T-cell (primary cell): Measurements from ENCODE around the gene PLXND1. TPM values are rescaled to one million over a fixed set of nuclear protein-coding genes. Genes with fewer than 3 reads are reported as not detected.
A peak's percentile ranks its signal among the peaks of the same experiment; 100 is the strongest.

Source experiments
- ATAC-seq, 4 experiments: fragments of 200-7000 bp in 3 of 4; fragments of 150-1000 bp in 1 of 4; cut with Tn5 transposase; replicated peaks in 1 of 4; 1 replicate in 3 of 4; 2 replicates in 1 of 4; pipeline ENCODE4 v1.10.0; 2021; ENCODE audit warnings: moderate library complexity in 3 of 4, mild to moderate bottlenecking in 2 of 4, moderate number of reproducible peaks in 1 of 4
- CTCF ChIA-PET, 2 donors: fragments of 300-600 bp; sonication (Branson Sonifier 250); formaldehyde crosslinking; loops; one replicate each; lab custom pipeline; 2022; ENCODE audit warnings: antibody characterized with exemption in 2 of 2; lab: Charles Lee
- POLR2A ChIA-PET, 2 donors: fragments of 300-600 bp; sonication (Branson Sonifier 250); formaldehyde crosslinking; loops; one replicate each; lab custom pipeline; 2022; ENCODE audit warnings: antibody characterized with exemption in 2 of 2; lab: Charles Lee
- DNase-seq, 35 experiments: peaks; one replicate each; pipeline versions ENCODE4 v3.0.0 to v3.0.0-alpha.2; 2013 to 2023
- H3K27ac ChIP-seq: one replicate; pipeline ENCODE4 v1.5.1; 2013; ENCODE audit warnings: low read length
- H3K27me3 ChIP-seq, 2 experiments: replicated peaks in 1 of 2; 1 replicate in 1 of 2; 2 replicates in 1 of 2; pipeline versions ENCODE4 v1.6.1 to v1.7.0; 2013; ENCODE audit warnings: low read length in 1 of 2, mixed read lengths in 1 of 2; ENCODE audit not compliant: control insufficient read depth in 2 of 2, insufficient read depth in 2 of 2; ENCODE audit errors: extremely low read depth in 1 of 2
- H3K36me3 ChIP-seq, 2 donors: 1 replicate in 1 of 2; 2 replicates in 1 of 2; pipeline versions ENCODE4 v1.6.1 to v1.7.0; 2013; ENCODE audit warnings: low read length in 1 of 2; ENCODE audit not compliant: control insufficient read depth in 2 of 2, insufficient read depth in 1 of 2; ENCODE audit errors: extremely low read depth in 1 of 2
- H3K4me1 ChIP-seq, 2 experiments: 1 replicate in 1 of 2; 2 replicates in 1 of 2; pipeline versions ENCODE4 v1.6.1 to v1.7.0; 2013; ENCODE audit warnings: low read length in 2 of 2, mixed read lengths in 1 of 2; ENCODE audit not compliant: insufficient read depth in 2 of 2, control insufficient read depth in 1 of 2; ENCODE audit errors: extremely low read depth in 1 of 2
- H3K4me3 ChIP-seq, 2 donors: 1 replicate in 1 of 2; 2 replicates in 1 of 2; pipeline versions ENCODE4 v1.5.1 to v1.7.0; 2013; ENCODE audit warnings: mild to moderate bottlenecking in 2 of 2, low read length in 1 of 2, moderate library complexity in 1 of 2; ENCODE audit not compliant: control insufficient read depth in 1 of 2; ENCODE audit errors: extremely low read depth in 1 of 2
- H3K9me3 ChIP-seq: 2 replicates; pipeline ENCODE4 v1.7.0; 2013
- H3K27ac Mint-ChIP-seq, 2 donors: one replicate each; pipeline ENCODE4 v1.8.0; 2020 to 2021; ENCODE audit warnings: mild to moderate bottlenecking in 2 of 2, mixed read lengths in 2 of 2
- H3K27me3 Mint-ChIP-seq, 2 donors: one replicate each; pipeline ENCODE4 v1.8.0; 2021 to 2022; ENCODE audit warnings: mixed read lengths in 2 of 2
- H3K36me3 Mint-ChIP-seq: one replicate; pipeline ENCODE4 v1.8.0; 2021; ENCODE audit warnings: mixed read lengths
- H3K4me1 Mint-ChIP-seq, 3 donors: one replicate each; pipeline ENCODE4 v1.8.0; 2020 to 2022; ENCODE audit warnings: mixed read lengths in 3 of 3, mild to moderate bottlenecking in 1 of 3
- H3K4me3 Mint-ChIP-seq, 3 donors: one replicate each; pipeline ENCODE4 v1.8.0; 2020 to 2022; ENCODE audit warnings: mild to moderate bottlenecking in 3 of 3, mixed read lengths in 3 of 3, moderate library complexity in 3 of 3
- H3K9me3 Mint-ChIP-seq, 3 donors: one replicate each; pipeline ENCODE4 v1.8.0; 2020 to 2022; ENCODE audit warnings: mixed read lengths in 3 of 3
- WGBS: methylation state at CpG from one replicate; pipeline ENCODE4 v1.1.5; 2013; ENCODE audit warnings: missing lambda C conversion rate; ENCODE audit not compliant: insufficient coverage; 5-methylcytosine and 5-hydroxymethylcytosine counted together
- total RNA-seq, 35 experiments: library from RNA in 6 of 35; stranded (reverse) in 6 of 35; fragments of 120-200 nt in 1 of 35; gene quantifications; one replicate each; pipeline versions ENCODE4 v1.2.1 to v1.2.4 and lab custom pipeline; 2013 to 2026

PLXND1 gene
- total RNA-seq, 5 donors from 2014 or later (not counting 1 experiment from before 2014, with no cell fraction given) = 13.6 to 53.3 (median 44.9) TPM

DNA sequence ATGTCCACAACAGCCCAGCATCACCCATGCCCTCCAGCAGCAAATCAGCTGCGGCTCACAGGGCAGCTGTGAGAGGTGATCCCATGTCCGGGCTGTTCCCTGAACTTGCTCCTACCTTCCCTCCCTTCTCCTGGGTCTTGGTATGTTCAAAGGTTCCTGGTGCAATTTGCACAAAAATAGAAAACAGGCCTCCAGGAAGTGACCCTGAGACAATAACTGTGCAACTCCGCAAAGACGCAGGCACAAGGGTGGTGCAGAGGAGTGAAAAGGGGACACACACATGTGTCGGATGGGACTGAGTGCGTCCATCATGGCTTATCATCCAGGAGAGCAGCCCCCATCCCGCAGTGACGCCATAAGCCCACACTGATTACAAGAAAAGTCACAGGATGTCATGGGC lies 16.3 kb downstream of the PLXND1 start:
- ChIA-PET CTCF (interaction anchor here in 1 of 2 donors (0.5 kb wide), 1 partner anchor 46 kb away, joined by 7 read pairs; no protein-coding TSS in a partner anchor), POLR2A (no interaction called here)
- Histone ChIP-seq H3K27me3 (peaks cover 0 to 9% of the 10 kb centered on the region in 2 experiments), H3K36me3 (peaks cover 2 to 5% of the 10 kb centered on the region in 2 donors), H3K9me3 (no peaks in the 10 kb centered on the region), H3K27ac (no peak overlapping the region), H3K4me3 (no peak overlapping the region), H3K4me1 (peaks cover 14 to 36% of the 10 kb centered on the region in 2 experiments)
- Mint-ChIP-seq H3K4me1 (peaks cover 22 to 33% (median 27%) of the 10 kb centered on the region in 3 donors), H3K9me3 (no peaks in the 10 kb centered on the region), H3K4me3 (no peak overlapping the region), H3K36me3 (no peaks in the 10 kb centered on the region), H3K27ac (no peak overlapping the region), H3K27me3 (no peaks in the 10 kb centered on the region)
- DNase-seq (no peak), ATAC-seq (no peak)
- 95% methylated on average over 6 of the region's 8 CpGs for WGBS

DNA sequence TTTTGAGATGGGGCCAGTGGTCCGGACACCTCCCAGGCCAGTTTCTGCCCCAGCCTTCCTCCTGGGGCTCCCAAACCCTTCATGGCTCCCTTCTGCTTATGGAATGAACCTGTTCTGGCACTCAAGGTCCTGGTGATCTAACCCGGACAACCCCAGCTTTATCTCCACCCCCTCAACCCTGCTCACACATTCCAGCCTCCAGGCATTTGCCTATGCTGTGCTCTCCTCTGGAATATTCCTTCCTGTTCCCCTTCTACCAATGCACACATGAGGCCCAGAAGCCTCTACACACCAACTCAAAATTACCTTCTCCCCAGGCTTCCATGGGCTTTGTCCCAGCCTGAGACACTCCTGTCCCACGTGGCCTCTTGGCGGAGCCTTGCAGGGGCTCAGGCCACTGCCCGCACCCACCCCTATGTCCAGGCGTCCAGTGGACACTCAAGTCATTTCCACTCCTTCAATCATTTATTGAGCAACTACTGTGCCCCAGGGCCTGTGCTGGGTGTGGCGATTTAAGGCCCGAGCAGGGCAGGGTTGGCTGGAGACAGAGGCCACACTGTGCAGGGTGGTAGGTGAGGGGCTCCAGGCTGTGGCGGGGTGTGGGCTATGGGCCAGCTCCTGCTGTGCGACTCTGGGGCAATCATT lies 18.8 kb downstream of the PLXND1 start:
- Mint-ChIP-seq H3K27ac (no peak overlapping the region), H3K36me3 (no peaks in the 10 kb centered on the region), H3K4me1 (peaks cover 3 to 10% (median 5%) of the 10 kb centered on the region in 3 donors), H3K9me3 (no peaks in the 10 kb centered on the region), H3K4me3 (no peak overlapping the region), H3K27me3 (no peaks in the 10 kb centered on the region)
- ChIA-PET CTCF (no interaction called here), POLR2A (no interaction called here)
- Histone ChIP-seq H3K4me3 (no peak overlapping the region), H3K4me1 (peaks cover 0 to 11% of the 10 kb centered on the region in 2 experiments), H3K36me3 (peaks cover 2 to 5% of the 10 kb centered on the region in 2 donors), H3K27ac (no peak overlapping the region), H3K27me3 (peaks cover 0 to 2% of the 10 kb centered on the region in 2 experiments), H3K9me3 (no peaks in the 10 kb centered on the region)
- 95% methylated on average over 6 of the region's 10 CpGs for WGBS
- no peak for ATAC-seq
- no peak for DNase-seq

DNA sequence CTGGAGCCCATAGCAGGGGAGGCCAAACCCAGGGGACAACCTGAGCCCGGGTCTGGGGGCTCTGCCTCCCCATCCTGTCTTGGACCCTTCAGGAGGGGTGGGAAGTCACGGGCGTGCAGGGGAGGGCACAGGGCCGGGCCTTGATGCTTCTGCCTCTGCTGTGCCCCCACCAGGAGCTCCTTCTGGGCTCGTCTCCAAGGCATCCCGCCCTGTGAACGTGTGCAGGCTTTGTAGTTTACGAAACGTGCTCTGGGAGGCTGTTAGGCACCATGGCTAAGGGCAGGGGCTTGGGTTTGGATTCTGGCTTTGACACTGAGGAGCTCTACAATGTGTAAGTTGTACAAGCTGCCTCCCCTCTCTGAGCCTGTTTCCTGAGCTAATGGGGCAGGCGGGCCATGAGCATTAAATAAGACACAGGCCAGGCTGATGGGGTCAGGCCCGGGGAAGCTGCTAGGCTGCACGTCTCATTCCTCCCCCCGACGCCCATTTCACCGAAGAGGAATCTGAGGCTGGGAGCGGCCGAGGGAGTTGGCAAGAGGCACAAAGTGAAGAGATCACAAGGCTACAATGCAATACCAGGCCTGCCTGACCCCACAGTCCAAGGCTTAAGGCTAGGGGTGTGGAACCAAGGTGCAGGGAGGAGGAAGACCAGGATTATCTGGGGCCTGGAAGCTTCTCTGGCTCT lies 19.6 kb downstream of the PLXND1 start:
- Mint-ChIP-seq H3K4me1 (peaks cover 0 to 8% (median 2%) of the 10 kb centered on the region in 3 donors), H3K27me3 (no peaks in the 10 kb centered on the region), H3K36me3 (no peaks in the 10 kb centered on the region), H3K9me3 (no peaks in the 10 kb centered on the region), H3K4me3 (no peak overlapping the region), H3K27ac (no peak overlapping the region)
- POLR2A ChIA-PET = no interaction called here
- WGBS = 89% methylated on average over 16 of the region's 17 CpGs
- Histone ChIP-seq H3K4me3 (no peak overlapping the region), H3K9me3 (no peaks in the 10 kb centered on the region), H3K36me3 (peaks cover 2 to 5% of the 10 kb centered on the region in 2 donors), H3K27ac (no peak overlapping the region), H3K27me3 (peaks cover 0 to 2% of the 10 kb centered on the region in 2 experiments), H3K4me1 (peaks cover 0 to 3% of the 10 kb centered on the region in 2 experiments)
- CTCF ChIA-PET = no interaction called here
- DNase-seq (no peak), ATAC-seq (no peak)

DNA sequence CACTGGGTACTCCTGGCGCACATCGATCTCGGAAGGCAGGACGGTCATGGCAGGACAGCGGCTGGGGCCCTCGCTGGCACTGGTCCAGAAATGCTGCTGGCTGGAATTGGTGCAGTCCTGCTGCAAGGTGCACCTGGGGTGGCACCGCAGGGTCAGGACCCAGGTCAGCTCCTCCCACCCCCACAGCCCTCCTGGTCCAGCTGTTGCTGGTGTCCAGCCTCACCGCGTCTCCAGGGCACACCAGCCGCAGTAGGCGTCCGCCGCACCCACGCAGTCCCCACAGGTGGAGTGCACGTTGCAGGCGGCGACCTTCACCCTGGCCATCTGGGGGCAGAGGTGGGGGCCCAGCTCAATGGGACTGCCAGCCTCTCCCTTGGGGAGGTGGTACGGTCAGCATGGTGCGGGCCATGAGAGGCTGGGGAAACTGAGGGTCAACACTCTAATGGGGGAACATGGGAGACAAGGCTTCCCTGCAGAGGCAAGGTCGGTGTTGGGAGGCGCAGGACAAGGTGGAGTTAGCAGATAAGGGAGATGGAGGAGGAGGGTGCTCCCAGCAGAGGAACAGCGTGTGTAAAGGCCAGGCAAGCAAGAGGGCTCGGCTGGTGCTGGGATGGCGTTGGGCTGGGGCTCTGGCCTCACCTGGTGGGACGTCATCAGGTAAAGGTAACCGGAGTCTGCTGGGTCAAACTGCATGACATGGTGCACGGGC lies 20.4 kb downstream of the PLXND1 start:
- no peaks in the 10 kb centered on the region for H3K4me1 Mint-ChIP-seq
- CTCF ChIA-PET = no interaction called here

DNA sequence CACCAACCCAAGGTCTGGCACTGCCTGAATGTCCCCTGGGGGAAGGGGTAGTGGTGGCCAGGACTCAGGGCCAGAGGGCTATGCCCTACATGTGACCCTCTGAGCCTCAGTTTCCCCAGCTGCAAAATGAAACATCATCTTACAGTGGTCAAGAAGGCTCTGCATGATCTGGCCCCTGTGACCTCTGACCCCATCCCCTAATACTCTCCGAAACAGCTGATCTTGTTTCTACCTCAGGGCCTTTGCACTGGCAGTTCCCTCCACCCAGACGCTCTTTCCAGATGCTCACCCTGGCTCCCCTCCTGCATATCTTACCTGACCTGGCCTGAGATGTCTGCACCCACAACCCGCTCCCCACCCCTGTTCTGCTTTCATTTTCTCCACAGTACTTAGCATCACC lies 21.8 kb downstream of the PLXND1 start:
- H3K4me3 Mint-ChIP-seq = no peak overlapping the region
- H3K4me1 ChIP-seq = peaks cover 0 to 9% of the 10 kb centered on the region in 2 experiments
- no peaks in the 10 kb centered on the region for H3K36me3 Mint-ChIP-seq
- no peaks in the 10 kb centered on the region for H3K9me3 Mint-ChIP-seq
- POLR2A ChIA-PET = no interaction called here
- peaks cover 0 to 2% of the 10 kb centered on the region in 2 experiments for H3K27me3 ChIP-seq
- no peak overlapping the region for H3K27ac ChIP-seq
- ATAC-seq (no peak), DNase-seq (no peak)
- H3K27me3 Mint-ChIP-seq = no peaks in the 10 kb centered on the region
- H3K36me3 ChIP-seq = peaks cover 2 to 5% of the 10 kb centered on the region in 2 donors
- H3K27ac Mint-ChIP-seq = peak overlapping the region in 1 of 2 donors; percentile 28
- H3K4me1 Mint-ChIP-seq = peaks cover 0 to 3% (median 0%) of the 10 kb centered on the region in 3 donors
- H3K9me3 ChIP-seq = no peaks in the 10 kb centered on the region
- H3K4me3 ChIP-seq = no peak overlapping the region
- CTCF ChIA-PET = no interaction called here
- WGBS = 55% methylated on average over 3 of the region's 3 CpGs

More for the DNA sequence above, 20.4 kb downstream of the PLXND1 start:
- H3K27ac ChIP-seq = no peak overlapping the region
- H3K27me3 Mint-ChIP-seq = no peaks in the 10 kb centered on the region
- 97% methylated on average over 25 of the region's 27 CpGs for WGBS
- ATAC-seq (no peak), DNase-seq (no peak)
- H3K4me1 ChIP-seq = peaks cover 0 to 3% of the 10 kb centered on the region in 2 experiments
- no peaks in the 10 kb centered on the region for H3K9me3 Mint-ChIP-seq
- no peak overlapping the region for H3K4me3 ChIP-seq
- POLR2A ChIA-PET = no interaction called here
- H3K27me3 ChIP-seq = peaks cover 0 to 2% of the 10 kb centered on the region in 2 experiments
- H3K9me3 ChIP-seq = no peaks in the 10 kb centered on the region
- H3K4me3 Mint-ChIP-seq = no peak overlapping the region
- peaks cover 2 to 5% of the 10 kb centered on the region in 2 donors for H3K36me3 ChIP-seq
- no peaks in the 10 kb centered on the region for H3K36me3 Mint-ChIP-seq
- no peak overlapping the region for H3K27ac Mint-ChIP-seq

DNA sequence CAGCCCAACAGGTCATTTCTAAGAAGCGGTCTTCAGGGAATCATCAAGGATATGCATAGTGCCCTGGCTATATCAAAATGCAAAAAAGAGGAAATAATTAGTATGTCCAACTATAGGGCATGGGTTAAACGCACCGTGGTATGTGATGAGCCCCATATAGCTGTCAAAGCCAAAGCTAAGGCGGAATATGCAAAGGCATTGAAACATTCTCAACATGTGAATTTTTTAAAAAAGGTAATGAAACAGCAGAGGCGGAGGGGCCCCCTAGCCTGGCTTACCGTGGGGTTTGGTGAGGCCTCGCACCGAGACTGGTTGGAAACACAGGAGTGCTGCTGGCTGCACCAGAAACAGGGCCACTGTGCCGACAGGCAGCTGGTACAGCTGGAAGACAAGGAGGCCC lies 23.2 kb downstream of the PLXND1 start:
- Histone ChIP-seq H3K9me3 (no peaks in the 10 kb centered on the region), H3K4me3 (no peak overlapping the region), H3K27ac (no peak overlapping the region), H3K27me3 (peaks cover 0 to 2% of the 10 kb centered on the region in 2 experiments), H3K36me3 (peaks cover 2 to 5% of the 10 kb centered on the region in 2 donors), H3K4me1 (peaks cover 0 to 20% of the 10 kb centered on the region in 2 experiments)
- no peak overlapping the region for H3K27ac Mint-ChIP-seq
- DNase-seq (no peak), ATAC-seq (no peak)
- 100% methylated on average over 2 of the region's 9 CpGs for WGBS
- peaks cover 0 to 15% (median 5%) of the 10 kb centered on the region in 3 donors for H3K4me1 Mint-ChIP-seq
- no peaks in the 10 kb centered on the region for H3K27me3 Mint-ChIP-seq
- no peaks in the 10 kb centered on the region for H3K36me3 Mint-ChIP-seq
- H3K9me3 Mint-ChIP-seq = no peaks in the 10 kb centered on the region
- ChIA-PET POLR2A (no interaction called here), CTCF (no interaction called here)
- no peak overlapping the region for H3K4me3 Mint-ChIP-seq
